HG03280 (cell line): ENCODE data around the gene RALGPS1.

Experiments used
- ATAC-seq: cut with Tn5 transposase; IDR thresholded peaks from one replicate; pipeline ENCODE4 v1.9.1; 2021; ENCODE audit warnings: mild to moderate bottlenecking, moderate library complexity; ENCODE audit not compliant: unreplicated experiment

Gene RALGPS1

GRCh38 chr9:127199001-127199791 is 284.6 kb downstream of the RALGPS1 start:
- no peak for ATAC-seq

GRCh38 chr9:127200106-127200862 is 285.7 kb downstream of the RALGPS1 start:
- no peak for ATAC-seq

DNA sequence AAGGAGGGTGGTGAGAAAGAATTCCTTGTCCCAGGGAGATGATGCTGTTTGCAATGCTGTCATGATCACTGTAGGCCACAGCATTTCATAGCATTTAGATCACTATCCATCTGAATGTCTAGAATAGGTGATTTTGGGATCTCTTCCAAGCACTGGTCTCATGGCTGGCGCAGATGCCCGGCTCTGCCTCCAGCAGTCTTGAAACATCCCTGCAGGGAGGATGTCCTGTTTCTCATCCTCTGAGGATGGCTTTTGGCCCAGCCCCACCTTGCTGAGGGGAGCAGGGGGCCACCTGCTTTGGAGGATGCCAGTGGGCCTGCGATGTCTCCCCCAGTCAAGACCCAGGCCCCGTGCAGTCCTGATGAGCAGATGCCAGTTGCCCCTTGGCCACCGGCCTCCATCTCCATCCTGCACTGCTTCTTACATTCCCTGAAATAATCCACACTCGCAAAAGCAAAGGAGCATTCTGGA is 286.5 kb downstream of the RALGPS1 start:
- no peak for ATAC-seq

- no peak for ATAC-seq
Measured at GRCh38 chr9:127201731-127202130, 287.1 kb downstream of the RALGPS1 start.

GRCh38 chr9:127202461-127203169 is 288.0 kb downstream of the RALGPS1 start:
- no peak for ATAC-seq

- ATAC-seq, result no peak
Measured at GRCh38 chr9:127203681-127204327, 289.2 kb downstream of the RALGPS1 start.

DNA sequence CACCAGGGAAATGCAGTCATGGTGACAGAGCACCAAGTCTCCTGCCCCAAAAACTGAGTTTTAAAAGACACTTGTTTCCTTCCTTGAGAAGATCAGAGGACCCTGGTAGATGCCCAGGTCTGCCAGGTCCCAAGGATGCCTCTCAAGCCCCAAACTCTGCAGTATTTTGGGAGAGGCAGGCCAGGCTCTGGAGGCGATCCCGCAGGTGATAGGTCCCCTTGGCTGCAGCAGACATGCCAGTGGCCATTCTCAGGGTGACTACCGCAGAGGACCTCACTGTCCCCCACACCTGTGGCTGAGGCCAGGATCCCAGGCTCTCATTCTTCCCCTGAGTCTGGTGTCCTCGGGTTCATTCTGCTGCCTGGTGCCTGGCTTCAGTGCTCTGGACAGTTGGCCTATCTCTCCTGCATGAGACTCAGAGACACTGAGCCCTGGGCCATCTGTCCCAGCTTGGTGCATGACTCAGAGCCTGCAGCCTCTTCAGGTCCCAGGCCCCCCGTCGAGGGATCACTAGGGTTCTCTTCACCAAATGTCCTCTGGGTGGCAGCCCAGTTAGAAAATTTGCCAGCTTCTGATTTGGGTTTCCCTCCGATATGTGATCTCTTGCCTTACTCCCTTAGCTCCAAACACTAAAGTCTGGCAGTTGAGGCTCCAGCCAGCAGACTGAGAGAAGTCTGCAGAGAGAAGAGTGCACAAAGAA is 290.3 kb downstream of the RALGPS1 start:
- no peak for ATAC-seq

GRCh38 chr9:127205952-127206351 is 291.4 kb downstream of the RALGPS1 start:
- ATAC-seq, result no peak

DNA sequence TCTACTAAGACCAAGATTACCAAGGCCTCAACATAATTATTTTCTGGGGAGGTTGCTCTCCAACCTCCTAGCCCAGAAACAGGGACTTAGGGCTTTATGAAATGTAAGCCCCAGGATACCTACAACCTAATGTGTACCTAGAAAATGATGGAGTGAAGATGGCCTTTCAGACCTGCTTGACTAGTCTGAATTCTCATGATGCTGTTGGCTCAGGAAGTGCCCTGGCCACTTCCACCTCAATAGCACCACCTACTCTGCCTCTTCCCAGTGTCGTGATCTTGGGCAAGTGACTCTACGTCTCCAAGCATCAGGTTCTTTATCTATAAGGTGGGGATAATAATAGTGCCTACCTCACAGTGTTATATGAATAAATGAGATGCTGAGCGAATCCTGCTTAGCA is 292.1 kb downstream of the RALGPS1 start:
- ATAC-seq, result no peak

- ATAC-seq, result no peak
Measured at GRCh38 chr9:127207734-127208410, 293.3 kb downstream of the RALGPS1 start.

DNA sequence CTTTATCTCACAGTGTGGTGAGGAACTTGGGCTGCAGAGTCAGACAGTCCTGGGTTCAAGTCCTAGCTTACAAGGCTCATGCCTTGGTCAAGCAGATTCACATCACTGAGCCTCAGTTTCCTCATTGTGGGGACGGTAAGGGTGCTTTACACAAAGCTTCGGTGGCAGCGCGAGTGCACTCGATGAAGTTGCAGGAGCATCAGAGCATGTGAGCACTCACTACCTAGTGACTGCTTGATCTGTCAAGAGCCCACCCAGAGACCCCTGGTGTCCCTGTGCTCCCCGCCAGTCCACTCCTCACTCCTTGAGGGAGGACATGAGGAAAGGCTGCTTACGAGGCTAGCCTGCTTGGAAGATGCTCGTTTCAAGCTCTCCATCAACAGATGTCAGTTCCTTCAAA is 293.8 kb downstream of the RALGPS1 start:
- no peak for ATAC-seq

DNA sequence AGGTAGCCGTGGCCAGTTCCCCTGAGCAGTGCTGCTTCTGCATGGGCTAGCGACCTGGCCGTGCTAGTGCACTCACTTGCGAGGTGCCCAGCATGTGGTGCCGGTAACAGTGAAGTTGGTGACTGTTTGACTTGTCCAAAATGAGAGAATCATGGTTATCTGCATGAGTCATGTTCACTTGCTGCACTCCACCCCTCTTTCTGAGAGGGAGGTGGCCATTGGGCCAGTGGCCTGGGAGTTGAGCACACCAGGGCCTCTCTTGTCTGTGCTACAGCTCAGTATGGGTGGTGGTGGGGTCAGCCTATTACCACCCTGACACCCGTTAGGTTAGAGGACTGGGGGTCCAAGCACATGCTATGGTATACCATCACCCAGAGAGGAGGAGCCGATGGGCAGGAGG is 294.6 kb downstream of the RALGPS1 start:
- ATAC-seq, result no peak

- ATAC-seq, result no peak
Measured at GRCh38 chr9:127209948-127210640, 295.5 kb downstream of the RALGPS1 start.

DNA sequence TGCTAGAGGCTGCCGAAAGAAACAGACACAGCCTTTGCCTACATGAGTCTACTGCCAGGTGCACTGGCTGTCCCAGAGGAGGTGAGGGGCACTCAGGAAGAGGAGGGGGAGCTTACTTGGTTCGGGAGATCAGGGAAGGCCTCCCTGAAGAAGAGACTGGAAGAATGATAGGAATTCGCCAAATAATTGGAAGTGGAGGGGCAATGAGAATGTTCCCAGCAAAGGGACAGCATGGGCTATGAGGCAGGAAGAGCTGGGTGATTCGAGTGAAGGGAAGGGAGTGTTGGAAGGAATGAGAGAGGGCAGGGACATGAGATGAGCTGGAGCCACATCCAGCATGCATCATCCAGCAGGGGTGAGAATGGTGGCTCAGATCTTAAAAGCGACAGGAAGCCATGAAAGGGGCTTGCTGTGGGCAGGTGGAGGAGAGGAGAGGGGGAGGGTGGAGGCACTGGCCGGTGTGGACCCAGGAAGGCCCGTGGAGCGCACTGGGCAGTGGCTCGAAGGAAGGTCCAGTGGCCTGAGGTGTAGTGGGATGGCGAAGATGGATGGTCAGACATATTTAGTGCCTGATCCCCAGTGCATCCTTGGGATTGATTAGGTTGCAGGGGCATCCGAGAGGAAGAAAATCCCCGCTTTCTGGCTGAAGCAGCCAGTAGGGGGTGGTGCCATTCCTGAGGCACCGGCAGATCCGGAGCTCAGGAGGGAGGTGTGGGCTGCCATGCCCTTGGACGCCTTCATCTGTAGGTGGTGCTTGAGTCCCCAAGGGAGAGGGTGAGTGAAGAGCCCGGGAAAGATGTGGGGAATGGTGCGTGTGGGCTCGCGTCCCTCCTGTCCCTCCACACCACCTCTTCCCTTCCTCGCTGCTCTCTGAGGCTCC is 296.5 kb downstream of the RALGPS1 start:
- ATAC-seq, result no peak

DNA sequence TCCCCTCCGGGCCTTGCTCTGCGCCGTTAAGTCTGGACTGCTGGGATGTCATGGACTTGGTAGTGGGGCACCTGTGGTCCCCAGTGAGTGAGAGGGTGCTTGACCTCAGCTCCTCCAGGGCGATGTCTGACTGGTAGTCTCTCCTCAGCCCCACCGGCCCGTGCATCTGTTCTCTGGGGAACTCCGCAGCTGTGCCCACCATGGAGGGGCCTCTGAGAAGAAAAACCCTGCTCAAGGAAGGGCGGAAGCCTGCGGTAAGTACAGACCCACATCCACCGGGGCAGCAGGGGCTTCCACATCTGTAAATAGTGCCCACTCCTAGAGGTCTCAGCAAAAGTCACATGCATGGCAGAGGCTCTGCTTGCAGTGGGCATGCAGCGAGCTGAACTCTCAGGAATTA is 297.4 kb downstream of the RALGPS1 start:
- ATAC-seq, result no peak

DNA sequence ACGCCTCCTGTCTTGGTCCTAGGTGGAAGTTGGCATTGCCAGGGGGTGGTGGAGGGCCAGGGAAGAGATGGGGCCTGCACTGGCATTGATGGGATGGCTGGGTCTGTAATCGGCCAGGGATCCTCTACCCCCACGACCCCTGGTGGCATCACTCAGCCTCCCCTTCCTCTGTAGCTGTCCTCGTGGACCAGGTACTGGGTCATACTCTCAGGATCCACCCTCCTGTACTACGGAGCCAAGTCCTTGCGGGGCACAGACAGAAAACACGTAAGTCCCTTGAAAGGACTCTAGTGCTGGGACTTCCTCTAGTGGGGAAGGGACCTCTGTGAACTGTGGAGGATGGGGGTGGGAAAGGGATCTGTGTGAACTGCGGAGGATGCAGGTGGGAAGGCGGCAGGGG is 297.9 kb downstream of the RALGPS1 start:
- ATAC-seq, result no peak

GRCh38 chr9:127213859-127214258 is 299.3 kb downstream of the RALGPS1 start:
- ATAC-seq, result no peak
